AG04450 (cell line): ENCODE data around the gene ROBO4. TPM values are rescaled to one million over a fixed set of nuclear protein-coding genes. Genes with fewer than 3 reads are reported as not detected.
A peak's percentile ranks its signal among the peaks of the same experiment; 100 is the strongest.

Experiments
- CTCF ChIA-PET: fragments of 300-600, 350-600 bp; formaldehyde crosslinking; extraction: SDS; loops from one replicate; lab custom pipeline; 2022; ENCODE audit warnings: antibody characterized with exemption, inconsistent platforms; lab: Charles Lee
- POLR2A ChIA-PET: fragments of 350-600 bp; formaldehyde crosslinking; extraction: SDS; loops from one replicate; lab custom pipeline; 2021; ENCODE audit warnings: antibody characterized with exemption, inconsistent platforms; lab: Yijun Ruan, JAX
- DNase-seq: peaks from one replicate; pipeline ENCODE4 v3.0.0-alpha.2; 2011; ENCODE audit warnings: low read depth, low spot score
- H3K27ac ChIP-seq: one replicate; pipeline ENCODE4 v1.5.1; 2012; ENCODE audit warnings: low read depth, low read length, control low read depth
- H3K27me3 ChIP-seq: one replicate; pipeline ENCODE4 v1.6.0; 2012; ENCODE audit warnings: low read length; ENCODE audit not compliant: control insufficient read depth, insufficient read depth
- H3K4me3 ChIP-seq: 2 replicates; pipeline ENCODE4 v1.5.1; 2011; ENCODE audit warnings: mild to moderate bottlenecking, low read depth, low read length, control low read depth
- H3K9me3 ChIP-seq: 2 replicates; pipeline ENCODE4 v1.5.1; 2012; ENCODE audit warnings: low read length; ENCODE audit not compliant: control insufficient read depth, insufficient read depth
- polyA minus RNA-seq: library from RNA; depleted of rRNA, polyadenylated mRNA; stranded (reverse); fragments of >200 nt; gene quantifications from 2 replicates; pipeline ENCODE4 v1.2.3, GENCODE V29; 2011; rRNA and poly(A)+ RNA removed
- polyA plus RNA-seq: library from polyadenylated mRNA; depleted of rRNA; stranded (reverse); fragments of >200 nt; gene quantifications from 2 replicates; pipeline ENCODE4 v1.2.3, GENCODE V29; 2011; rRNA removed
- TF ChIP-seq, protein P1 (sequence below): IDR thresholded peaks from 2 replicates; pipeline ENCODE4 v1.5.1; 2011; ENCODE audit warnings: low read depth, low read length, control low read depth, inconsistent platforms

ROBO4 gene
- 0.30 and 0.40 TPM in 2 replicates for polyA plus RNA-seq
- 0.78 and 0.92 TPM in 2 replicates for polyA minus RNA-seq

DNA sequence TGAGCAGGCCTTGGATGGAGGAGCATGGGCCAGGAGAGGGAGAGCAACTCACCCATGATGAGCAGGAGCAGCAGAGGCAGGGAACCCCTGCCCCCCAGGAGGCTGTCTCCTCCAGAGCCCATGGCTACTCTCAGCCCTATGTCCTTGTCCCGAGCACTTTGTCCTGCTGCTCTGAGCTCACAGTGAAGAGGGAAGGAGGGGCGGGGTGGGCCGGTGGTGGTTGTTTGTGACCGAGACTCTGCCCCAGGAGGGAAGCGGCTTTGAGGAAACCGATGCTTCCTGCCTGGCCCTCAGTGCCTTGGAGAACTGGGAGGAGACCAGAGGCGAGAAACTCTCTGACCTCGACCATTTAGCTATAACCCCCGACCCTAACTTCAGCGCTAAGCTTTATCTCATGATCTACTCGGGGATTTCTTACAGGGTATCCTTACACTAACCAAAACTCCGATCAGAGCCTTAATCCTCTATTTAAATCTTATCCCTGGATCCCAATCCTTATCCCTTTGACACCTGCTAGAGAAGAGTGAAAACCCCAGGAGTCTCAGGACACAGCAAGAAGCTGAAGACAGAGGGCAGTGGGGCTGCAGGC, at the start of gene ROBO4:
TSS of gene ROBO4 (minus strand) at position 192 of the 589 bp plus-strand sequence. CDS start at position 122, 70 bp downstream.
- no peak within 1 kb of the TSS for H3K4me3 ChIP-seq
- DNase-seq = no peak
- TF ChIP-seq, protein P1, sequence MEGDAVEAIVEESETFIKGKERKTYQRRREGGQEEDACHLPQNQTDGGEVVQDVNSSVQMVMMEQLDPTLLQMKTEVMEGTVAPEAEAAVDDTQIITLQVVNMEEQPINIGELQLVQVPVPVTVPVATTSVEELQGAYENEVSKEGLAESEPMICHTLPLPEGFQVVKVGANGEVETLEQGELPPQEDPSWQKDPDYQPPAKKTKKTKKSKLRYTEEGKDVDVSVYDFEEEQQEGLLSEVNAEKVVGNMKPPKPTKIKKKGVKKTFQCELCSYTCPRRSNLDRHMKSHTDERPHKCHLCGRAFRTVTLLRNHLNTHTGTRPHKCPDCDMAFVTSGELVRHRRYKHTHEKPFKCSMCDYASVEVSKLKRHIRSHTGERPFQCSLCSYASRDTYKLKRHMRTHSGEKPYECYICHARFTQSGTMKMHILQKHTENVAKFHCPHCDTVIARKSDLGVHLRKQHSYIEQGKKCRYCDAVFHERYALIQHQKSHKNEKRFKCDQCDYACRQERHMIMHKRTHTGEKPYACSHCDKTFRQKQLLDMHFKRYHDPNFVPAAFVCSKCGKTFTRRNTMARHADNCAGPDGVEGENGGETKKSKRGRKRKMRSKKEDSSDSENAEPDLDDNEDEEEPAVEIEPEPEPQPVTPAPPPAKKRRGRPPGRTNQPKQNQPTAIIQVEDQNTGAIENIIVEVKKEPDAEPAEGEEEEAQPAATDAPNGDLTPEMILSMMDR = no peak
- H3K9me3 ChIP-seq = no peaks in the 10 kb centered on the region; the same call in 1 of the 2 replicates
- H3K27me3 ChIP-seq = no peaks in the 10 kb centered on the region
- CTCF ChIA-PET = interaction anchor here (0.6 to 3.8 kb wide), 6 partner anchors 15 to 61 kb away, joined by 3 to 35 read pairs (median 4); partner anchors contain the start of gene HEPACAM
- H3K27ac ChIP-seq = peak within 1 kb of the TSS; percentile 99
- POLR2A ChIA-PET = interaction anchor here (0.9 to 2.1 kb wide), 7 partner anchors 11 to 56 kb away, joined by 3 to 18 read pairs (median 4); partner anchors contain the start of gene CCDC15

DNA sequence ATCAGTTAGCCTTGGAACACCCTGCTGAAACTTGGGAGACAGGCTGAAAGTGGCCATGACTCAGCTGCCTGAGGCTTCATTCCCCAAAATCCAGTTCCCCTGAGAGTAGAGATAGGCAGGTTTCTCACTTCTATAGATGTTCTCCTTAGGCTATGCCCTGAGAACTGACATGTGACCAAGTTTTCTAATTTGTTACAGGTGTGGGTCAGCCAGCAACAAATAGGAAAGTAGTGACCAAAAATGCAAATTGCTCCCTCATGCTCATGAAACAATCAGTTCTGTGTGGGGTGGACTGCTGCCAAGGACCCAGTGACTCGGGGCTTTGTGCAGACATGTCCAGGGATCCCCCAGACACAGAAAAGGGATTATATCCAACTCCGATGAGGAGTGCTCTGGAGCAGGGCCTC, 49.1 kb upstream of the ROBO4 start:
- Histone ChIP-seq H3K4me3 (no peak overlapping the region), H3K27ac (no peak overlapping the region), H3K27me3 (no peaks in the 10 kb centered on the region), H3K9me3 (no peaks in the 10 kb centered on the region)
- ChIA-PET POLR2A (no interaction called here), CTCF (no interaction called here)
- DNase-seq = no peak
- TF ChIP-seq, protein P1 = no peak

DNA sequence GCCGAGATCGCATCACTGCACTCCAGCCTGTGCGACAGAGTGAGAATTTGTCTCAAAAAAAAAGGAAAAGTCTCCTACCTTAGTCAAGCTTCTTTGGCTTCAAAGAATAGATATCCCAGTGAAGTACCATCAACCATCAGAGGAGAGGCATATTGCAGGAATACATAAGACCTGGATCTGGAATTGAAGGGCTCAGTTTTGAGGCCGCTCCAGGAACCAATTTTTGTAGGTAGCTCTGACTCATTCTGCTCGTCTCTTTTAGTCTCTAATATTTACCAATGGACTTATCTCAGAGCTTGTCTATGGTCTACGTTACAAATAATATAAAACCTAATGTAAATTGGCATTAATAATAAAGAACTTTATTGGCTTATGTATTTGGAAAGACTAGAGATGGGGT, 48.2 kb upstream of the ROBO4 start:
- ChIA-PET CTCF (interaction anchor here (0.6 to 1.2 kb wide), 2 partner anchors 26 to 69 kb away, joined by 3 to 5 read pairs; no protein-coding TSS in a partner anchor), POLR2A (no interaction called here)
- no peak overlapping the region for H3K4me3 ChIP-seq
- no peak overlapping the region for H3K27ac ChIP-seq
- DNase-seq = no peak
- TF ChIP-seq, protein P1 = no peak
- no peaks in the 10 kb centered on the region for H3K27me3 ChIP-seq
- H3K9me3 ChIP-seq = no peaks in the 10 kb centered on the region

DNA sequence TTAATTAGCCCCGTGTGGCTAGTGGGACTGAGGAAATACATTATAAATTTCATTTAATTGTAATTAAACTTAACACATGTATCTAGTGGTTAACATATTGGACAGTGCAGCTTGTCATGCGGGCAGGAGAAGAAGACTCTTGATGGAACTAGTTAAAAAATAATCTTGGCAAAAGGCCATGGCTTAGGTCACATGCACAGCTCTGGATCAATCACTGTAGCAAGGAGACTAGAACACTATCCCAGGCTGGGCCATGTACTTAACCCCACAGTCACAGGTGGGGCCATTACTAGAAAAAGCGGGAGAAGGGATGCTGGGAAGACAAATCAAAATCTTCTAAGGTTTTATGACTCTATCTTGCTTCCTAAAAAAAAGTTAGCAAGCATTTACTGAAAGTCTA, 46.9 kb upstream of the ROBO4 start:
- TF ChIP-seq, protein P1 = no peak
- Histone ChIP-seq H3K27ac (no peak overlapping the region), H3K27me3 (no peaks in the 10 kb centered on the region), H3K4me3 (no peak overlapping the region), H3K9me3 (no peaks in the 10 kb centered on the region)
- DNase-seq = no peak
- ChIA-PET POLR2A (interaction anchor here (0.7 kb wide), 1 partner anchor 261 kb away, joined by 4 read pairs; no protein-coding TSS in a partner anchor), CTCF (interaction anchor here (0.6 to 3.8 kb wide), 6 partner anchors 9 to 624 kb away, joined by 3 to 19 read pairs (median 4); partner anchors contain the start of gene HEPACAM)

DNA sequence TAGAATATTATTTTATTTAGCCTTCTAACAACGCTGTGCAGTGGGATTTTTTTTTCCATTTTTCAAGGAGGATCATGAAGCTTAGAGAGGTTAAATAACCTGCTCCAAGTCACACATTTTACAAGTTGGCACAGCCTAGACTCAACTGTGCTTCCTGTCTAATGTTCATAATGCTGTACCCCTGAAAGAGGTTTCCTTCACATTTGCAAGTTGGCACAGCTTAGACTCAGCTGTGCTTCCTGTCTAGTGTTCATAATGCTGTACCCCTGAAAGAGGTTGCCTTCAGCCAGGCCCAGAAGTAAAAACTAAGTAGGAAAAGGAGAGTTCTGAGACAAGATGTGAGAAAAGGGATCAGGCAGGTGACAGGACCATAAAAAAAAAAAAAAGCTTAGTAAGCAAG, 46.1 kb upstream of the ROBO4 start:
- Histone ChIP-seq H3K4me3 (no peak overlapping the region), H3K27me3 (no peaks in the 10 kb centered on the region), H3K9me3 (no peaks in the 10 kb centered on the region), H3K27ac (no peak overlapping the region)
- ChIA-PET CTCF (interaction anchor here (0.6 to 3.8 kb wide), 6 partner anchors 8 to 625 kb away, joined by 3 to 19 read pairs (median 4); partner anchors contain the start of gene HEPACAM), POLR2A (interaction anchor here (0.7 kb wide), 1 partner anchor 262 kb away, joined by 4 read pairs; no protein-coding TSS in a partner anchor)
- TF ChIP-seq, protein P1 = no peak
- no peak for DNase-seq
